Kidney epithelial cell (primary cell): Measurements from ENCODE around the gene TGFBR3. TPM values are rescaled to one million over a fixed set of nuclear protein-coding genes. Genes with fewer than 3 reads are reported as not detected.

ENCODE experiments used
- DNase-seq: peaks from one replicate; pipeline ENCODE4 v3.0.0-alpha.2; 2010; ENCODE audit warnings: low read depth
- H3K27me3 ChIP-seq: 2 replicates; pipeline ENCODE4 v1.6.0; 2011; ENCODE audit warnings: low read length; ENCODE audit not compliant: control insufficient read depth, insufficient read depth
- H3K36me3 ChIP-seq: 2 replicates; pipeline ENCODE4 v1.5.1; 2011; ENCODE audit warnings: low read length; ENCODE audit not compliant: control insufficient read depth, insufficient read depth
- H3K4me3 ChIP-seq: 2 replicates; pipeline ENCODE4 v1.5.1; 2011; ENCODE audit warnings: low read depth, mild to moderate bottlenecking, control low read depth, low read length
- CTCF ChIP-seq: IDR thresholded peaks from 2 replicates; pipeline ENCODE4 v1.5.1; 2011; ENCODE audit warnings: mild to moderate bottlenecking, moderate library complexity, low read length, control low read depth, inconsistent platforms; ENCODE audit not compliant: insufficient read depth, poor library complexity, severe bottlenecking
- total RNA-seq: library from RNA; depleted of rRNA; stranded (reverse); fragments of >200 nt; gene quantifications from 2 replicates; pipeline ENCODE4 v1.2.3, GENCODE V29; 2015

The TGFBR3 gene
- total RNA-seq, 1 donor from 2014 or later = 5.5 TPM

- Histone ChIP-seq H3K27me3 (no peaks in the 10 kb centered on the region), H3K4me3 (no peak overlapping the region), H3K36me3 (no peaks in the 10 kb centered on the region)
- no peak for TF ChIP-seq CTCF
- no peak for DNase-seq
These were observed 34.6 kb downstream of the TGFBR3 start for GRCh38 chr1:91851130-91852010.

- no peak for TF ChIP-seq CTCF
- H3K4me3 ChIP-seq = no peak overlapping the region
- H3K36me3 ChIP-seq = no peaks in the 10 kb centered on the region
- DNase-seq = no peak
- no peaks in the 10 kb centered on the region for H3K27me3 ChIP-seq
These were observed 35.2 kb downstream of the TGFBR3 start for GRCh38 chr1:91850708-91851107.

GRCh38 chr1:91847851-91848250 is 38.1 kb downstream of the TGFBR3 start:
- H3K36me3 ChIP-seq = no peaks in the 10 kb centered on the region
- DNase-seq = no peak
- no peak for TF ChIP-seq CTCF
- no peaks in the 10 kb centered on the region for H3K27me3 ChIP-seq
- no peak overlapping the region for H3K4me3 ChIP-seq

GRCh38 chr1:91846639-91847013 is 39.3 kb downstream of the TGFBR3 start:
- no peak for DNase-seq
- H3K27me3 ChIP-seq = no peaks in the 10 kb centered on the region
- TF ChIP-seq CTCF = no peak

GRCh38 chr1:91846007-91846638 is 39.8 kb downstream of the TGFBR3 start:
- Histone ChIP-seq H3K27me3 (no peaks in the 10 kb centered on the region), H3K36me3 (no peaks in the 10 kb centered on the region), H3K4me3 (no peak overlapping the region)
- no peak for TF ChIP-seq CTCF
- DNase-seq = no peak

More at GRCh38 chr1:91846639-91847013, 39.3 kb downstream of the TGFBR3 start:
- Histone ChIP-seq H3K36me3 (no peaks in the 10 kb centered on the region), H3K4me3 (no peak overlapping the region)
